Fibroblast of skin of scalp (primary cell): ENCODE data around the gene EREG.

ENCODE experiments used
- DNase-seq: peaks from one replicate; pipeline ENCODE4 v3.0.0-alpha.2; 2013

EREG gene

DNA sequence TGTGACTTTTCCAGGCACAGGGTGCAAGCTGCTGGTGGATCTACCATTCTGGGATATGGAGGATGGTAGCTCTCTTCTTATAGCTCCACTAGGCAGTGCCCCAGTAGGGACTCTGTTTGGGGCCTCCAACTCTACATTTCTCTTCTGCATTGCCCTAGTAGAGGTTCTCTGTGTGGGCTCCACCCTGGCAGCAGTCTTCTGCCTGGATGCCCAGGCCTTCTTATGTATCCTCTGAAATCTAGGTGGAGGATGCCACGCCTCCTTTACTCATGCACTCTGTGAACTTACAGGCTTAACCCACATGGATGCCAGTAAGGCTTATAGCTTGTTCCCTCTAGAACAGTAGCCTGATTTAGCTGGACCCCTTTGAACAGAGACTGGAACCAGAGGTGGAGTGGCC, 20.9 kb upstream of the EREG start:
- no peak for DNase-seq

DNA sequence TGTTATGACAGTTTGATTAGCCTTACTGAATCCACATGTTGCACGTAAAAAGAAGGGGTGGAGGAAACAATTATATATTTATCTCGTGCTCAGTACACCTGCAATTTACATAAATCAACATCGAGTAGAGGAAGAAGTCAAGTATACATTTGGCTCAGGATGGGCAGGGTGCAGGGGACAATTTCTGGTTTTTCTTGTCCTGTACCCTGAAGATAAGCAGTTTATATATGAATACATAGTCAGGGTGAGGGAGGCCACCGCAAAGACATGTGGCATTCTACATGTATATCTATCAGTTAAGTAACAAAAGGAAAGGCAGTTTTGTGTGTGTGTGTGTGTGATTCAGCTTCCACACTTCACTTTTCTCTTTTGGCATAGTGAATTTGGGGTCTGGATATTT, 11.1 kb upstream of the EREG start:
- DNase-seq: no peak

DNA sequence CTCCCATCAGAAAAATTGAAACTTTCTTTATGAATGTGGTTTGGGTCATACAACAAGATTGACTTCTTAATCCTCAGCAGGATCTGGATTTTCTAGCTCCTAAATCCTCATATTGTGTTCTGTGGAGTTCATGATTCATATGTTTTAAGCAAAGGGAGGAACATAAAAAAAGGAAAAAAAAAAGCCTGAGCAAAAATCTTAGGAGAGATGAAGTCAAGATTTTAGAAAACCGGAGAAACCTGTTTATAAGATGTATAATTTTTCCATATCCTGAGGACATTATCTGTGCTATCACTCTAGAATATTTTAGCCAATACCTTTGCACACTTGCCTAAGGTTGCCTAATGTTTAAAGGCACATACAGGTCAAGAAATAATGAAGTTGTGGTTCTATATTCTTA, 7.0 kb upstream of the EREG start:
- no peak for DNase-seq

DNA sequence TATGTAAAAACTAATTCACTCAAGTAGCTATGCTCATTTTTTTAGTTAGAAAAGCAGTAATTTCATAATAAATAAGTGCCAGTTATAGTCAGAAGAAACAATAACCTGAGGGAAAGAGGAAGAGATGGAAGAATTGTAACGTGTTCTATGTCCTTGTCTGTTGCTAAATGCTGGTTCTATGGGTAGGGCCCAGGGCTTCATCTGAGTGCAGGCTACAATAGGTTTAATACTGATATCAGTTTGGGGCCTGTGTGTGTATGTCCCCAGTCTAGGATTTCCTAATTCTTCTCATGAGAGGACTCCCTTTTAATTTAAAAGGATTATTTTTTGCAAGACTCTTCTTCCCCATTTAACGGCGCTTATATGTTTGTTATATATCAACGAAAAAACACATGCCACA, 3.3 kb upstream of the EREG start:
- DNase-seq: no peak

DNA sequence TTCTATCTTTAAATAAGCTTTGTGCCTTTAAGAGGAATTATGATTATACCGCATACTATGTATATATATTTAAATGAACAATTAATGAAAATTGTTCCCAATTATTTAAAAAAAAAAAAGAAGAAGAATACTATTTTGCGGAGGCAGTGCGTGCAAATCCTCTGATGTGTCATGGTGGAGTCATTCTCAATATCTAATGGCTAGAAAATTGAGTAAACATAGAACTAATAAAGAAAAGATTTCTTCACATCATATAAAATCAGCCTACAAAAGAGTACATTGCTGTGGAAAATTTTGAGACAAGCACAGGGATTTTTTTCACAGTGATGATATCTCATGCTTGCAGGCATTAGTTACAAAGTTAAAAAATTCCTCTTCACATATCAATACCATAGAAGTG, 2.6 kb upstream of the EREG start:
- no peak for DNase-seq

DNA sequence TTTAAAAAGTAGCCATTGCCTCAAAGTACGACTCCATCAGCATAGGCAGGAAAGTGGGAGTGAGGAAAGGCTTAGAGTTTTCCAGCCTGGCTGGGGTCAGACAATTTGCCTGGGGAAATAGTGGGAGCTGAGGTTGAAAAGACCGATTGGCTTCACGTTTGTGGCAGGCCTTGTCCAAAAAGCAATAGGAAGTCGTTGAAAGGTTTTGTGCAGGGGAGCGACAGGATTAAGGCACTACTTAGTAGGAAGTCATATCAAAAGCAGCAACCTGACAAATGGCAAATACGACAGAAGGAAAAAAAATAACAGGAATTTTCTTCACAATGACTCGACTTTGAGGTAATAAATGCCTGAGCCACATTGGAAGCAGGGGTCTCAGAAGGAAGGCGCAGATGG, 691 bp upstream of the EREG start:
- DNase-seq: no peak

DNA sequence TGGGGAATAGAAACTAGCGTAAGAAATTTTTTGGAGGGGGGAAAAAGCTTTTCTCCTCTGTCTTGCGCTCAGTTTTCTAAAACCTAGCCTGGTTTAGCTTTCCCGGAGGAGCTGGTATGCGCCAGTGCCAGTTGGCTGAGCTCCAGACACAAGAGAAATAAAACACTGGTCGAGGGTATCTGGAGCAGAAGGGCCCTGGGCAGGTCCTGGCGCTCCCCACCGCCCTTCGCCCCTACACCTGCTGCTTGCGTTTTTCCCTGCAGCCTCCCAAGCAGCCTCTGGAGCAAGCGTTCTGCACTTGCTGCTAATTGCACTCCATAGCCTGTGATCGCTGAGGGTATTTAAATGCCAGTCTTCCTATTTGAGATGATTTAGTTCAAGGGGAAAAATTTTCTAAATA, 816 bp downstream of the EREG start:
- peak; percentile 5 for DNase-seq

DNA sequence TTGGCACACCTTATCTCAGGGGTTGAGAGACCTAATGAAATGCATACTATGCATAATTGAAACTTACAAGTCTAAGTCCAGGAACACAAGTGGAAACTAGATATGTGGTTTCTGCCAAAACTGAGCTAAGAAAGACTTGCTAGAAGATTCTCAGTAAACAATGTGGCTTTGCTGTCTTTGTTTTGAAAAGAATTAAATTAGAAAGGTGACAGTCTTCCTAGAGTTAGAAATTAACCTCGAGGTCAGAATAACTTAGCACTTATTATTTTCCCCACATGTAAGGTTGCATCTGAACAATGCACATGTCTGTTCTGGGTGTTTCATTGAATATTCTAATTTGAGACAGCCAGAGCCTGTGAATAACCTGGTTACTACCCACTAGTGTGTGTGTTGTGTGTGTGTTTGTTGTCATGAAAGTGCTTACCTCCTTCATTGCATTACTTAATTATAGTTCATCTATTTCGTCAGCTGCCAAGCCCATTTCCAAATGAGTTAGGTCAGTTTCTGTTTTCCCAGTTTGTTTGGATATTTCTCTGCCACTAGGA, 1.5 kb downstream of the EREG start:
- DNase-seq: no peak

DNA sequence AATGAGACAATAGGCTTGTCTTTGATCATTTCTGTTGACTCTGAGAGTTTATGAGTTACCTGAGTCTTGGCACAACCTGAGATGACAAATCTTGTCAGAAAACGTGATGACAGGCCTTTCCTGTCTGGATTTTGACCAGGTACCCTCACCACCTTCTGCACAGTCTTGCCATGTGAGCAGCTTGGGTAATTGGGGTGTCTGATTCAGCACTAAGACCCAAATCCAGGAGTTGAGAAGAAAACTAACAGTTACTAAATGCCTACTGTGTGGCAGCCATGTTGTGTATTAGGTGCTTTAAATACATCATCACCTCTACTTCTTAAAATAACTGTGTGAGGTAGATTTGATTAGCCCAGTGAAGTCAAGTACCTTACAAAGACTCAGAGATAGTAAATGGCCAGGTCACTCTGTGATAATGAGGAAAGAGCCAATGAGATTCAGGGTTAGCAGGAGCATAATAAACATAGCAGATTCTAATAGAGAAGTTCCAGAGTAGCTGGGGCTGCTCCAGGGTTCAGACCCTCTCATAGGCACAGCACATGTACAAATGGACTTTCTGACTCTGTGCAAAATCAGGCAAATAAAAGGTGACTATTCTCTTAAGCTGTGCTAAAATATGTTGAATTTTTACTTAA, 2.8 kb downstream of the EREG start:
- no peak for DNase-seq

DNA sequence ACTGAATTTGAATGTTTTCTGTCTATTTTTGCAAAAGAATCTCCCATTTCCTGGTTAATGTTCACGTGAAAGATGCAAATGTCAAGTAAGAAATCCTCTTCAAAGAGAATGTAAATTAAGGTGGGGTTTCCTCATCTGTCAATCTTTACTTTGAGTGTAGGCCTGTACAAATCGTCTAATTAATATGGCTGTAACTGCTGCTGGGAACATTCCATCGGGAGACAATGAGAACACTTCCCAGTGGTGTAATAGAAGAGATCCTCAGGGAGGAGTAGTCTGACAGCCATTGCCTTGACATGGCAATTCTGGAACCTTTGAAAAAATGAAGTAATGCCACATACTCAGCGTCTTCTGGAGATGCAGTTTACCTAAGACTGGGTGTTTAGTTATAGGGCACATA, 3.7 kb downstream of the EREG start:
- DNase-seq: no peak

DNA sequence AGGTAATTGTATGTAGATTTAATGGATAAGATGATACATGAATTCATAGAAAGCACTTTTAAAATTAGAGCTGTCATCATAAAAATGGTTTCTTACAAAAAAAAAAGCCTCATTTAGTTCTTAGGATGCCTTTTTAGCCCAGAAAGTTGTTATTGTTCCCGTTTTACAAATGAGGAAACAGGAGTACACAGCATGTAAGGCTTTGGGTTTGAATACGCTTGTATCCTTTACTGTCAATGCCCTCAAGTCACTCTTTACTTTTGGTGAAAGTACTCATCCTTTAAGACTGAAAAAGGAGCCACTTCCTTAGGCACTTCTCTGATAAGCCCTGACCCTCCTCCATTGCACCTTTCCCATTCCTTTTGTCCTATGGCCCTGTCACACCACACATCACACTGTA, 4.9 kb downstream of the EREG start:
- no peak for DNase-seq

DNA sequence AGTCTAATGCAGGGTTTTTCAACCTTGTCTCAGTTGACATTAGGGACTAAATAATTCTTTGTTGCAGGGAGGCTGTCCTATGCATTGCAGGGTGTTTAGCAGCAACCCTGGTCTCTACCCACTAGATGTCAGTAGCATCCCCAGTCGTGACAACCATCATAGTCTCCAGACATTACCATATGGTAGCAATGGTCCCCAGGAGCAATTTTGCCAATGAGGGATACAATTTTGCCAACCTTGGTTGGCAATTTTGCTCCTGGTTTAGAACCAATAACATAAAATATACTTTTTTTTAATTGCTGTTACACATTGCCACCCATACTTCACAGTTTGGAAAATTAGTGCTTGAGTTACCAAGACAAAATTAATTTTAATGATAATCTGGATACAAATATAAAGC, 6.0 kb downstream of the EREG start:
- peak; percentile 60 for DNase-seq

DNA sequence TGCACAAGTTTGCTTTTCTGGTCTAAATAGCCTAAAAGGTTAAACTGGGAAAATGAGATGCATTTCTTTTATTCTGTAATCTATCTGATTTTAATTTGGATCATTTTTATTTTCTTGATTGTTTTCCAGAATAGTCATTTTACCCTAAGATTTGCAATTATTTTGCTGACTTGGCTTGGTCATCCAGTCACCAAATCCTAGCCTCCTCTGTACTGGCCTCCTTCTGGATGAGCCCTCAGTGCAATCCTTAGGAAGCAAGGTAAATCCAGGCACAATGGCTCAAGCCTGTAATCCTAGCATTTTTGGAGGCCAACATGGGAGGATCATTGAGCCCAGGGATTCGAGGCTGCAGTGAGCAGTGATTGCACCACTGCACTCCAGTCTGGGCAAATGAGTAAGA, 9.2 kb downstream of the EREG start:
- no peak for DNase-seq

DNA sequence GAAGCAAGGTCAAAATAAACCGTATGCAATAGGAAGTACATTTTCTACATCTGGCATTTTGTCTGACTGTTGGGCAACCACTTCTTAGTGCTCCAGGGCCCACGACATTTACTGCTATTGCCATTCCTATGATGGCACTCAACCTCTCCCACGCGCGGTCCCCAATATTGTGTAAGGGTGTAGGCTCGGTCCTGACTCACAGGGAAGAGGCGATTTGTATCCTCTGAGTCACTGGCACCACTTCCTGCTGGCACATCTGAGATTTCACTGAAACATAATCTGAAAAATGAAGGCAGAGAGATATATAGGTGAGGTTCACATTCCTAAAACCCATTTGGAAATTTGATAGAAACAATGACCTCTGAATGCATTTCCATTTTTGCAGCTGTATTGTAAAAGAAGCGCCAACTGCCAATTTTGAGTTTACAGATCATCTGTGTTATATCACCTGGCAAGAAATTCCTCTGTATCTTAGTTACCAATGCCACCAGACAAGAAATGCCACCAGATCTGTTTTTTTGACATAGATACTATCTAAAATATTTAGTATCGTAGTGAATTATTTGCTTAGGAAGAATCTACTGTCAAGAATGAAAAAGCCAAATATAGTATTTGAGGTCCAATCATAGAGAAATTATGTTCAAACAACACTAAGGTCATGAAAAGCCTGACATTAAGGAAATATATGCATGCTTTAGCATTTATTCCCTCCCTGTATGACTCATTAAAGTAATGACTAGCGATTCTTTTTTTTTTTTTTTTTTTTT, 9.8 kb downstream of the EREG start:
- DNase-seq: peak; percentile 60

DNA sequence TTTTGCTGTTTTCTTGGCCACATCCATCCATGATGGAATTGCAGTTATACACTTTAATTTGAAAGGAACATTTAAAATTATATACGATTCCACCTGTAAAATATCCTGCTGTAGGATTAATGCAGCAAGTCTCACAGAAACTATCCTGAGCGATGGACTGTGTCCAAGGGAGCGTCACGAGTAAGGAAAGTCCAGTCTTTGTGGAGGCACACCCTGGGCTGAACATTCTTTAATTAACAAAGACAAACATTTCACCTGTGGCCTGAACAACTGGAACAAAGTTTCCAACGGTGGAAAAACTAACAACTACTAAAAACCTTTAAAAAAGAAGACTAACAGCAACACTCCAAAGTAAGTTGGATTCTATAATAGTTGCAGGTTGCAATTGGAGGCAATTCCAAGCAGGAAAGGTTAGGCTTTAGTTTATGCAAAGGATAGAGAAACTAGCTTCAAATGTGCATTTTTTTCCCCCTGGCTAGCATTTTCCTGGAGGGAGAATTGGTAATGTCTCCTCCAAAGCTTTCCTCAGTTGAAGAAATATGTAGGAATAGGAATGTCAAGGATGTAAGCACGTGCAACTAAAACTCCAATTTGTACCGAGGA, 11.0 kb downstream of the EREG start:
- DNase-seq: no peak

DNA sequence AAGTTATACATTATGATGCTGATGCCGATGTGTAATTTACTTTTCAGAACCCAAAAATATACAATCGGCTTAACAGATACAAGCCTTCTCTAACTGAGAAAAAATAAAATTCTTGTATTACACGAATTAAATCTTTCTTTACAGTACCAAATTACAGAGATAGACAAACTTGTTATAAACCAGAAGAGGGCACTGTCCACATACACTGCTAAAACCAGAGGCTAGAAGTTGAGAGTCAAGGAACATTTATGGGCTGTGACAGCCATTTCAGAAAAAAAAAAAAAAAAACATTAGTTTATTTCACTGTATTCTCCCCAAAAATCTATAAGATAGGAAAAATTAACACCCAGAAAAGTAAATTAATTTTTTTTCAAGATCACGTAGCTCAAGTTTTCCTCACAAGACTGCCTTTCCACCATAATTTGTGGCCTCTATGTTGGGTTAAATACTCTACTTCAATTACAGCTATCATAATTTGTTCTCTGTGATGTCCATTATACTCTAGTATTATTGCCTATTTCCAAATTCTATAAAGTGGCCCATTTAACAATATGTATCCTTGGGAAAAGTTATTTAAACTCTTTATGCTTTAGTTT, 12.0 kb downstream of the EREG start:
- peak; percentile 72 for DNase-seq

DNA sequence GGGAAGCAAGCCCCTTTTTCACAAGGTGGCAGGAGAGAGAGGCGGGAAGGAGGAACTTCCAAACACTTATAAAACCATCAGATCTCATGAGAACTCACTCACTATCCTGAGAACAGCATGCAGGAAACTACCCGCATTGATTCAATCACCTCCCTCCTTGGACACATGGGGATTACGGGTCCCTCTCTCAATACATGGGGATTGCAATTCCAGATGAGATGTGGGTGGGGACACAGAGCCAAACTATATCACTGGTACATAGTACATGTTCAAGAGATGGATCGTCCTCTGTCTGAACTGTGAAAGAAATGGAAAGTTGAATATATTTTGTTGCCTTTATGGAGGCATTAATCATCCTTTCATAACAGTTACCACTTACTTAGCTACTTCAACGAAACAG, 12.8 kb downstream of the EREG start:
- no peak for DNase-seq

DNA sequence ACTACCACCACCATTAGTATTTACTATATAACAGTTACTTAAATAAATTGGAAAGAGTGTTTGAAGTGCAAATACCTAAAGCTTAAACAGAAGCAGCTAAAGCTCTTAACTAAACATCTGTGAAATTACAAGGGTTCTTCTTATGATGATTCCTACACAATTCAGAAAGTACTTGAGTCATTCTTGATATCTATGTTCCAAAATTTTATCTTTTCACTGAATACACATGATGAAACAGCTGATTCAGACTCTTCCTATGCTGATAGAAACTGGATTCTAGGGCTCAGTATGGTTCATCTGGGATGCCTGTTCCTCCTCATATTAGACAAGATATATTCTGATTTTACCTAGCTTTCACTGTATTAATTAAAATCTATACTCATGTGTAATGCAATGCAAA, 13.6 kb downstream of the EREG start:
- no peak for DNase-seq

DNA sequence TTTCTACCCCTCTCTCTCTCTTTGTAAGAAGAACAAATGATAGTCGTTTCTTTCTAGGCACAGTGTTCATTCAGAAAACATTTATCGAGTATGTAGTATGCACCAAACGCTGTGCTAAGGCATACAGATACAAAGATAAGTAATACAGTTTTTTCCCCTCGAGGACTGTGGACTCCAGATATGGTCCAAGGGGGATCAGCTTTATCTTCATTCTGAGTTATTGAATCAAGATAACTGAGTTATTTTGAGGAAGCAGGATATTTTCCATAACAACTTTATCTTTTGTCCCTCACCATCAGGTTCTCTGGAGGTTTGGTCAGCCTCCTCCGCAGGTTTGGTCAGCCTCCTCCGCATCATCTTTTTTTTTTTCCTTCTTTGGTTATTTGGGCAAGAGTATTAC, 15.0 kb downstream of the EREG start:
- no peak for DNase-seq

DNA sequence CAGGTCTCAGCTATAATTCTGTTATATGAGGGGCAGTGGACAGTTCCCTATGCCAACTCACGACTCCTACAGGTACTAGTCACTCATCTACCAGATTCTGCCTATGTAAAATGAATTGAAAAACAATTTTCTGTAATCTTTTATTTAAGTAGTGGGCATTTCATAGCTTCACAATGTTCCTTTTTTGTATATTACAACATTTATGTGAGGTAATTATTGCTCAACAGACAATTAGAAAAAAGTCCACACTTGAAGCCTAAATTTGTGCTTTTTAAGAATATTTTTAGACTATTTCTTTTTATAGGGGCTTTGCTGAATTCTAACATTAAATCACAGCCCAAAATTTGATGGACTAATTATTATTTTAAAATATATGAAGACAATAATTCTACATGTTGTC, 20.4 kb downstream of the EREG start:
- no peak for DNase-seq

DNA sequence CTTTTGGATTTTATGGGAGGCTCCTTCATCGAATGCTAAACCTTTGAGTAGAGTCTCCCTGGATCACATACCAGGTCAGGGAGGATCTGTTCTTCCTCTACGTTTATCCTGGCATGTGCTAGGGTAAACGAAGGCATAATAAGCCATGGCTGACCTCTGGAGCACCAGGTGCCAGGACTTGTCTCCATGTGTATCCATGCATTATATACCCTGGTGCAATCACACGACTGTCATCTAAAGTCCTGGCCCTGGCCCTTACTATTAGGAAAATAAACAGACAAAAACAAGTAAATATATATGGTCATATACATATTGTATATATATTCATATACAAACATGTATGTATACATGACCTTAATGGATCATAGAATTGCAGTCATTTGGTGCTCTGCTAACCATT, 21.2 kb downstream of the EREG start:
- no peak for DNase-seq

DNA sequence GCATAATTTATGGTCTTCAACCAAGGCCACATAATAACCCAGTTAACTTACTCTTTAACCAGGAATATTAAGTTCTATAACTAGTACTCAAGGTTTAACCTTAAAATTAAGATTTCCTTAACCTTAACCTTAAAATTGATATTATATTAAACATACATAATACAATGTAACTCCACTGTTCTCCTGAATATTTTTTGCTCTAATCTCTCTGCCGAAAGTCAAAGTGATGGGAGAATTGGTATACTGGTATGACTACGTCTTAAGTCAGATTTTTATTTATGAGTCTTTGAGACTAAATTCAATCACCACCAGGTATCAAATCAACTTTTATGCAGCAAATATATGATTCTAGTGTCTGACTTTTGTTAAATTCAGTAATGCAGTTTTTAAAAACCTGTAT, 22.8 kb downstream of the EREG start:
- no peak for DNase-seq

DNA sequence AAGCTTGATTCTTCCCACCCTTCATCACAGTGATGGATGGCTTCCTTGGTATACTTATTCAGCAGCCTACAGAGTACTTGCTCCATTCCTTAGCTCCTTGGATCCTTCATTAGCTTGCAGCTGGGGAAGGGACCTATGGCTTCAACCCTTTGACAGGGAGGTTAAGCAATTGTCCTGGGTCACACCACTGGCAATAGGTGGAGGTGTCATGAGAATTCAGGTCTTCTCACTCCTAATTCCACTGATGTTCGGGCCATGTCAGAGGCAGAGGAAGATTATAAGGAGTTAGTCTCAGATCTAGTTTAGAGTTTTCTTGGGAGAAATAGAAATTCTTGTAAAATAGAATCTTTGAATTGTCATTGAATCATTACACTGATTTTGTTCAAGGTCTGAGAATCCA, 24.5 kb downstream of the EREG start:
- DNase-seq: no peak

DNA sequence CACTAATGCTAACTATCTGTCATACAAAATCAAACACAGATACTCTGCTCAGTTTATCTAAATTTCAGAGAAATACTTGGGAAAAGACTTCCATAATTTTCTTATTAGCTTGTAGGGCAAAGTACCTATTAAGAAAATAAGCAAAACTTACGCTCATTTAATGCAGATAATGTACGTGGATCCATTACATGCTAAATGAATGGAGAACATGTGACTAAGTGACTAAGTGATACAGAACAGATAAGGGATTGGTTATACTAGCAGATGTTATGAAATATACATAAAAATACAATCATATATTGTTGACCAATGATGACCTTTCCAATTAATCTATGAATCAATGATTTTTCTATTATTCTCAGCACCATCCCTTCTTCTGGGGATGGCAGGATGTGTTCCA, 25.7 kb downstream of the EREG start:
- no peak for DNase-seq
